ENCODE results near the gene GALNT13.

DNA sequence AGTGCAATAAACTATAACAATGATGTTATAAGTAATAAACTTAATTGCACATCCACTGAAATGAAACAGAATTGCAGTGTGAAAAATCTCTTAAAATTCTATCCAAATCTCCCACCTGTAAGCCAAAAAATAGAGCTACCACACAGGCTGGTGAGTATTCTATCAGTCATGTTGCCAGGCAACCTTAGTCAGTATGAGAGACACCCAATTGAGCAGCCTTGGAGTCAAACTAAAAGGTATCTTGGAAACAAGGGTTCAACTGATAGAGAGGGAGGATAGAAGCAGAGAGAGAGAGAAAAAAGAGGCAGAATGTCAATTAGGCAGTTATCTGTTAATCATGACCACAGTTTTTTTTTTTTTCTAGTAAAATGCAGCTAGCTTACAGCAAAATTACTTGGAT, 45.8 kb downstream of the GALNT13 start:
- TF ChIP-seq, protein P1, sequence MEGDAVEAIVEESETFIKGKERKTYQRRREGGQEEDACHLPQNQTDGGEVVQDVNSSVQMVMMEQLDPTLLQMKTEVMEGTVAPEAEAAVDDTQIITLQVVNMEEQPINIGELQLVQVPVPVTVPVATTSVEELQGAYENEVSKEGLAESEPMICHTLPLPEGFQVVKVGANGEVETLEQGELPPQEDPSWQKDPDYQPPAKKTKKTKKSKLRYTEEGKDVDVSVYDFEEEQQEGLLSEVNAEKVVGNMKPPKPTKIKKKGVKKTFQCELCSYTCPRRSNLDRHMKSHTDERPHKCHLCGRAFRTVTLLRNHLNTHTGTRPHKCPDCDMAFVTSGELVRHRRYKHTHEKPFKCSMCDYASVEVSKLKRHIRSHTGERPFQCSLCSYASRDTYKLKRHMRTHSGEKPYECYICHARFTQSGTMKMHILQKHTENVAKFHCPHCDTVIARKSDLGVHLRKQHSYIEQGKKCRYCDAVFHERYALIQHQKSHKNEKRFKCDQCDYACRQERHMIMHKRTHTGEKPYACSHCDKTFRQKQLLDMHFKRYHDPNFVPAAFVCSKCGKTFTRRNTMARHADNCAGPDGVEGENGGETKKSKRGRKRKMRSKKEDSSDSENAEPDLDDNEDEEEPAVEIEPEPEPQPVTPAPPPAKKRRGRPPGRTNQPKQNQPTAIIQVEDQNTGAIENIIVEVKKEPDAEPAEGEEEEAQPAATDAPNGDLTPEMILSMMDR (conservative IDR thresholded peaks at IDR 0.05 in 1 of 2, IDR thresholded peaks at IDR 0.05 in 1 of 2; ENCODE audit: low read depth in 1 of 2, low read length in 2 of 2): no peak
- no peak for TF ChIP-seq EZH2 (IDR thresholded peaks at IDR 0.05; ENCODE audit: low read length, missing control alignments)

Measured in fibroblast of lung (primary cell).